Neural crest cell (in vitro differentiated cells): ENCODE measurements around the gene TMEM69. TPM values are rescaled to one million over a fixed set of nuclear protein-coding genes. Genes with fewer than 3 reads are reported as not detected.
"Not testable (repeated sequence)": the region's sequence is repeated elsewhere in the genome, so short reads cannot be mapped to it uniquely, and the experiment has no call there.

ENCODE experiments used
- DNase-seq: peaks from one replicate; pipeline ENCODE4 v3.0.0; 2021; ENCODE audit warnings: low read depth, mixed read lengths, low spot score
- H3K27ac Mint-ChIP-seq: one replicate; pipeline ENCODE4 v1.8.0; 2021; ENCODE audit warnings: mild to moderate bottlenecking, mixed read lengths; ENCODE audit not compliant: unreplicated experiment
- H3K27me3 Mint-ChIP-seq: 2 replicates; pipeline ENCODE4 v1.8.0; 2021; ENCODE audit warnings: low read depth, mild to moderate bottlenecking, mixed read lengths
- H3K36me3 Mint-ChIP-seq: 2 replicates; pipeline ENCODE4 v1.8.0; 2021; ENCODE audit warnings: low read depth, mild to moderate bottlenecking, mixed read lengths
- H3K4me1 Mint-ChIP-seq: 2 replicates; pipeline ENCODE4 v1.8.0; 2021; ENCODE audit warnings: mixed read lengths
- H3K4me3 Mint-ChIP-seq: one replicate; pipeline ENCODE4 v1.8.0; 2021; ENCODE audit warnings: mild to moderate bottlenecking, mixed read lengths
- H3K9me3 Mint-ChIP-seq: 2 replicates; pipeline ENCODE4 v1.8.0; 2021; ENCODE audit warnings: mixed read lengths
- total RNA-seq: library from RNA; stranded (reverse); gene quantifications from 2 replicates; pipeline ENCODE4 v1.2.1, GENCODE V29; 2021
- TF ChIP-seq, protein P1 (sequence below): fragments of 200-600 bp; sonication (generic); conservative IDR thresholded peaks from 2 replicates; pipeline ENCODE4 v1.5.0; 2021; ENCODE audit warnings: antibody characterized with exemption, mild to moderate bottlenecking

The TMEM69 gene
- total RNA-seq, 1 donor from 2014 or later: 29.6 TPM

DNA sequence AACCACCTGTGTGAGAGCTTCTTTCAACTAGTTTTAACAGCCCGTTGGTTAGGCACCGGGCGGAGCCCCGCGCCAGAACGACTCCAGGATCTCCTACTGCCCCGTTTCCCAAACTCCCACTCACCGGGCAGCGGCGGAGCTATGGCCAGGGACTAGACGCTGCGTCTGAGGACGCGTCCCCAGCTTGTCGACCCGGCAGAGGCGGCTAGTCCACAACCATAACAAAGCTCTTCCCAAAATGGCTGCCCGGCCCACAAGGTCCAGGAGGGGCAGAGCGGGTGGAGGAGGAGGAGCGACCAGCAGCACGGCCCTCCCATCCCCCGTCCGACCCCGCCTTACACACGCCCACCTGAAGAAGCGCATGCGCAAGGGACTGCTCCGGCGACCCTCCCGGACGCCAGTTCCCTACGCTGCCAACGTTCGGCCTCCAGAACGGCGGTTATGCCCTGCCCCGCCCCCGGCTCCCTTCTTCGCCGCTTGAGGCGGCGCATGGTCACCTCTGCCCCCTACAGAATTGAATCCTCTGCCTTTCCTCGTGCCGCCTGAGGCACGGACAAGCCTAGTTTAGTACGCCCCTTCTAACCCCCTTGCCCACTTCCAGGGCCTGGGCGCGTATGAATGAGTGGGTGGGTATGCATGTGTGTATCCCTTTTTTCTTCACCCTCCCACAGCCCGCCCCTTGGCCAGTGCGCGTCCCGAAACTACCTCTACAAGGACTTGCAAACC lies 1.5 kb upstream of the TMEM69 start, which contains the start of gene GPBP1L1:
TSS of gene GPBP1L1 (minus strand) at position 246 of the 726 bp plus-strand sequence. CDS start 27,446 bp downstream, outside the sequence.
- Mint-ChIP-seq H3K27ac (peak within 1 kb of the TSS; percentile 97), H3K4me3 (peak within 1 kb of the TSS; percentile 97), H3K27me3 (no peaks in the 10 kb centered on the region)

DNA sequence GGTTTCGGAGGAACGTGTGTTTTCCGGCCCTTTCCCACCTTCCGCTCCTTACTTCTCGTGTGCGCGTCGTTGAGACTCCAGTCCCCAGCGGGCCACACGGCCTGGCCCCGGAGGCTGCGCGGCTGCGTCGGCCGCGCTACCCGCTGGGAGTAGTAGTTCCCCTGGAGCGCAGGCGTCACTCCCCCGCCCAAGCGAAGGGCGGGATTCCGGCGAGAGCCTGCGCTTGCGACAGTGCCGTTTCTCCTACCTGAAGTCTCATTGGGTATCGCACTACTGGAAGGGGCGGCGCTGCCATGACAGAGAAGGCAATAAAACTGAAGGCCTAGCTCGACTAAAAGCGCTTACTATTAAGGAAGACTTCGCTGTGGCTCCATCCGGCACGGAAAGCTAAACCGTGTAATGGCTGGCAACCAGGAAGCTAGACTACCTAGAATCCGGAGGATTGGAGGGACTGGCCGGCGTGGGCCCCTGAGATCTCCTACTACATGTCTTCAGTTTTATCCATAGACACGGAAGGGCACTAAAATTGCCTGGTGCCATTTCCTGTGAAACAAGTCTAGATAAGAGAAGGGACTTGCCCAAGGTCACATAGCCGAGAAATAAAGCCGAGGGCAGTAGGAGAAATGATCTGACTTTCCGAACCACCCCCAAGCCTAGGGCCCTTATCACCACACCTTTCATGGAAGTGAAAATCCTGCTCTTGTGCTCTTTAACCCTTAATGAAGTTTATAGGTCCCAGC lies 797 bp upstream of the TMEM69 start:
- H3K9me3 Mint-ChIP-seq: no peaks in the 10 kb centered on the region
- H3K4me3 Mint-ChIP-seq: peak overlapping the region; percentile 97
- peak overlapping the region; percentile 97 for H3K27ac Mint-ChIP-seq
- TF ChIP-seq, protein P1, sequence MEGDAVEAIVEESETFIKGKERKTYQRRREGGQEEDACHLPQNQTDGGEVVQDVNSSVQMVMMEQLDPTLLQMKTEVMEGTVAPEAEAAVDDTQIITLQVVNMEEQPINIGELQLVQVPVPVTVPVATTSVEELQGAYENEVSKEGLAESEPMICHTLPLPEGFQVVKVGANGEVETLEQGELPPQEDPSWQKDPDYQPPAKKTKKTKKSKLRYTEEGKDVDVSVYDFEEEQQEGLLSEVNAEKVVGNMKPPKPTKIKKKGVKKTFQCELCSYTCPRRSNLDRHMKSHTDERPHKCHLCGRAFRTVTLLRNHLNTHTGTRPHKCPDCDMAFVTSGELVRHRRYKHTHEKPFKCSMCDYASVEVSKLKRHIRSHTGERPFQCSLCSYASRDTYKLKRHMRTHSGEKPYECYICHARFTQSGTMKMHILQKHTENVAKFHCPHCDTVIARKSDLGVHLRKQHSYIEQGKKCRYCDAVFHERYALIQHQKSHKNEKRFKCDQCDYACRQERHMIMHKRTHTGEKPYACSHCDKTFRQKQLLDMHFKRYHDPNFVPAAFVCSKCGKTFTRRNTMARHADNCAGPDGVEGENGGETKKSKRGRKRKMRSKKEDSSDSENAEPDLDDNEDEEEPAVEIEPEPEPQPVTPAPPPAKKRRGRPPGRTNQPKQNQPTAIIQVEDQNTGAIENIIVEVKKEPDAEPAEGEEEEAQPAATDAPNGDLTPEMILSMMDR: no peak
- H3K27me3 Mint-ChIP-seq: no peaks in the 10 kb centered on the region
- H3K4me1 Mint-ChIP-seq: peaks cover 48% of the 10 kb centered on the region
- H3K36me3 Mint-ChIP-seq: no peaks in the 10 kb centered on the region
- peak; percentile 88 for DNase-seq

More for the DNA sequence above, 1.5 kb upstream of the TMEM69 start, which contains the start of gene GPBP1L1:
- TF ChIP-seq, protein P1: no peak
- peak; percentile 97 for DNase-seq
- Mint-ChIP-seq H3K36me3 (no peaks in the 10 kb centered on the region), H3K9me3 (no peaks in the 10 kb centered on the region), H3K4me1 (peaks cover 53% of the 10 kb centered on the region)

DNA sequence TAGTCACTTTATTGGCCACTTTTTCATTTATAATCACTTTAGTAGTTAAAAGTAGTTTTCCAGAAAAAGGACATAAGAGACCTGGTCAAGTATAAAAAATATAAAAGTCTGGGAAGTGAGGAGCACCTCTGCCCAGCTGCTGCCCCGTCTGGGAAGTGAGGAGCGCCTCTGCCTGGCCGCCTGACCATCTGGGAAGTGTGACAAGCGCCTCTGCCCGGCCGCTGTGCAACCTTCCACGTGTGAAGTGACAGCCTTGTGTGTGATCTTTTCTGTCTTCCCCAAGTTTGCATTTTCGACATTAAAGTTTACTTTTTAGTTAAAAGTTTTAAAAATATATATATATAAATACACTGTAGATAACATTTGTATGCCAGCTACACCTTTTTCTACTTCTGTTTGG lies 5.8 kb downstream of the TMEM69 start:
- H3K36me3 Mint-ChIP-seq, H3K27ac Mint-ChIP-seq, H3K4me3 Mint-ChIP-seq, H3K9me3 Mint-ChIP-seq, H3K4me1 Mint-ChIP-seq, H3K27me3 Mint-ChIP-seq, DNase-seq: not testable (repeated sequence)

DNA sequence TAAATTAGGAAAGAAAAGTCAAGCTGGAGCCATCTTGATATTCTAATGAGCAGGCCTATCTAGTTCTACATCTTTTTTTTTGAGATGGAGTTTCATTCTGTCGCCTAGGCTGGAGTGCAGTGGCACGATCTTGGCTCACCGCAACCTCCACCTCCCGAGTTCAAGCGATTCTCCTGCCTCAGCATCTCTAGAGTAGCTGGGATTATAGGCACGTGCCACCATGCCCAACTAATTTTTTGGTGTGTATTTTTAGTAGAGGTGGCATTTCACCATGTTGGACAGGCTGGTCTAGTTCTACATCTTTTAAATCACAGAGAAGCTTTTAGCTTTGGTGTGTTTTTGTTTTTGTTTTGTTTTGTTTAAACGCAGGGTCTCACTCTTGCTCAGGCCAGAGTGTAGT lies 6.8 kb downstream of the TMEM69 start:
- no peak overlapping the region for H3K4me3 Mint-ChIP-seq
- no peaks in the 10 kb centered on the region for H3K27me3 Mint-ChIP-seq
- TF ChIP-seq, protein P1: no peak
- H3K9me3 Mint-ChIP-seq: no peaks in the 10 kb centered on the region
- H3K4me1 Mint-ChIP-seq: no peaks in the 10 kb centered on the region
- no peaks in the 10 kb centered on the region for H3K36me3 Mint-ChIP-seq
- H3K27ac Mint-ChIP-seq: no peak overlapping the region
- no peak for DNase-seq

DNA sequence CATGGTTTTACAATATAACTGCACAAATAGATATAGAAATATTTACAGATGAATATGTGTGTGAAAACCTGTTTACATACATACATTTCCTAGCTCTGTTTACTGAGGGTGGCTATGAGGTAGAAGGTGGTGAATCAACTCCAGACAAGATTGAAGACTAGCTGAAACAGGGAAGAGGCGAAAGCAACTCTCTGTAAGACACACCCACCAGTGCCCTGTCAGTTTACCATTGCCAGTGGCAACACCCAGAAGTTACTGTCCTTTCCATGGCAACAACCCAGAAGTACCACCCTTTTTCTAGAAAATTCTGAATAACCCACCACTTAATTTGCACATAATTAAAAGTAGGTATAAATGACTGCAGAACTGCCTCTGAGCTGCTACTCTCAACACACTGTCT lies 16.7 kb downstream of the TMEM69 start:
- Mint-ChIP-seq H3K9me3 (peaks cover 3% of the 10 kb centered on the region), H3K27ac (no peak overlapping the region), H3K4me3 (no peak overlapping the region), H3K36me3 (peaks cover 15% of the 10 kb centered on the region), H3K27me3 (no peaks in the 10 kb centered on the region), H3K4me1 (no peaks in the 10 kb centered on the region)
- TF ChIP-seq, protein P1: no peak
- no peak for DNase-seq

DNA sequence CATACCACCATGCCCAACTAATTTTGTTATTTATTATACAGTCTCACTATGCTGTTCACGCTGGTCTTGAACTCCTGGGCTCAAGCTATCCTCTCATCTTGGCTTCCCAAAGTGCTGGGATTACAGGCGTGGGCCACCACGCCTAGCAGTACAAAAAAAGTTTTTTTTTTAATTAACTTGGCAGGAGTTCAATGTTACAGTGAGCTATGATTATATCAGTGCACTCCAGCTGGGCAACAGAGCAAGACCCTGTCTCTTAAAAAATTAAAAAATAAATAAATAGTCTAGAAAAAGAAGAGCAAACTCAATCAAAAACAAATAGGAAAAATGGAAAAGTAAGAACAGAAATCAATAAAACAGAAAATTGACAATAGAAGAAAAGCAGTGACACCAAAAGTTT lies 25.7 kb downstream of the TMEM69 start:
- Mint-ChIP-seq H3K36me3 (peaks cover 4% of the 10 kb centered on the region), H3K4me3 (no peak overlapping the region), H3K27me3 (no peaks in the 10 kb centered on the region), H3K9me3 (no peaks in the 10 kb centered on the region), H3K4me1 (no peaks in the 10 kb centered on the region), H3K27ac (no peak overlapping the region)
- TF ChIP-seq, protein P1: no peak
- DNase-seq: no peak
